H1 (cell line): Measurements from ENCODE around the gene FAM120B. TPM values are rescaled to one million over a fixed set of nuclear protein-coding genes. Genes with fewer than 3 reads are reported as not detected.
A peak's percentile ranks its signal among the peaks of the same experiment; 100 is the strongest.

Experiments used
- CTCF ChIA-PET: fragments of 300-600 bp; sonication (Branson Sonifier 250); formaldehyde crosslinking; loops from one replicate; lab custom pipeline; 2021; ENCODE audit not compliant: partially characterized antibody; lab: Charles Lee
- POLR2A ChIA-PET: fragments of 300-600 bp; sonication (Branson Sonifier 250); formaldehyde crosslinking; loops from one replicate; lab custom pipeline; 2021; ENCODE audit warnings: inconsistent platforms; ENCODE audit not compliant: partially characterized antibody; lab: Charles Lee
- DNase-seq, 2 experiments: peaks; one replicate each; pipeline versions ENCODE4 v3.0.0 to v3.0.0-alpha.2; 2010 to 2022; ENCODE audit warnings: low spot score in 2 of 2, low read depth in 1 of 2, mixed read lengths in 1 of 2
- FAIRE-seq: peaks from 2 replicates; lab custom pipeline; 2011; peaks lifted over from hg19 to GRCh38; lab: Jason Lieb, UNC
- H2AFZ ChIP-seq: 2 replicates; pipeline ENCODE4 v1.8.1; 2012; ENCODE audit warnings: low read length, inconsistent platforms
- H2AK5ac ChIP-seq: 2 replicates; pipeline ENCODE4 v1.6.1; 2013; ENCODE audit warnings: low read depth, low read length
- H2BK120ac ChIP-seq: replicated peaks from 2 replicates; pipeline ENCODE3; 2013; ENCODE audit warnings: low read depth, low read length, inconsistent platforms
- H2BK12ac ChIP-seq: 2 replicates; pipeline ENCODE4 v1.6.1; 2013; ENCODE audit warnings: low read depth, low read length
- H2BK15ac ChIP-seq: 2 replicates; pipeline ENCODE4 v1.6.1; 2013; ENCODE audit warnings: low read length
- H2BK20ac ChIP-seq: 2 replicates; pipeline ENCODE4 v1.6.1; 2013; ENCODE audit warnings: low read length
- H2BK5ac ChIP-seq: 2 replicates; pipeline ENCODE4 v1.6.1; 2013; ENCODE audit warnings: low read depth, low read length
- H3K14ac ChIP-seq: 2 replicates; pipeline ENCODE4 v1.6.1; 2013; ENCODE audit warnings: inconsistent platforms; ENCODE audit not compliant: insufficient read length
- H3K18ac ChIP-seq: 2 replicates; pipeline ENCODE4 v1.6.1; 2013; ENCODE audit warnings: low read length; ENCODE audit errors: extremely low read depth
- H3K23ac ChIP-seq: 2 replicates; pipeline ENCODE4 v1.6.1; 2013; ENCODE audit warnings: inconsistent platforms; ENCODE audit not compliant: insufficient read length
- H3K23me2 ChIP-seq: 2 replicates; pipeline ENCODE4 v1.6.1; 2013; ENCODE audit warnings: low read depth, low read length
- H3K27ac ChIP-seq: 2 replicates; pipeline ENCODE4 v1.6.1; 2011; ENCODE audit warnings: low read depth, low read length, inconsistent platforms
- H3K27me3 ChIP-seq, 4 experiments: replicated peaks in 1 of 4; 1 replicate in 1 of 4; 2 replicates in 3 of 4; pipeline versions ENCODE4 v1.6.1 to v1.8.1; 2011 to 2013; ENCODE audit warnings: low read length in 3 of 4, mild to moderate bottlenecking in 3 of 4, inconsistent platforms in 2 of 4, mixed read lengths in 2 of 4, moderate library complexity in 1 of 4; ENCODE audit not compliant: control insufficient read depth in 3 of 4, insufficient read depth in 3 of 4; ENCODE audit errors: extremely low read depth in 1 of 4
- H3K36me3 ChIP-seq, 4 experiments: 2 replicates each; pipeline versions ENCODE4 v1.6.1 to v1.8.1; 2011 to 2013; ENCODE audit warnings: mild to moderate bottlenecking in 4 of 4, low read length in 3 of 4, moderate library complexity in 2 of 4, control low read depth in 1 of 4, inconsistent platforms in 1 of 4; ENCODE audit not compliant: insufficient read depth in 4 of 4, control insufficient read depth in 2 of 4
- H3K4ac ChIP-seq: replicated peaks from 2 replicates; pipeline ENCODE3; 2013; ENCODE audit warnings: low read length, low read depth, mixed read lengths, inconsistent platforms; ENCODE audit not compliant: insufficient read length
- H3K4me1 ChIP-seq, 4 experiments: replicated peaks in 1 of 4; 1 replicate in 1 of 4; 2 replicates in 3 of 4; pipeline versions ENCODE4 v1.6.1 to v1.8.1; 2011 to 2013; ENCODE audit warnings: low read length in 3 of 4, inconsistent platforms in 2 of 4, mixed read lengths in 1 of 4; ENCODE audit not compliant: insufficient read depth in 4 of 4, control insufficient read depth in 3 of 4
- H3K4me2 ChIP-seq, 2 experiments: 2 replicates each; pipeline versions ENCODE4 v1.6.1 to v1.8.1; 2011 to 2013; ENCODE audit warnings: low read depth in 2 of 2, low read length in 2 of 2, control low read depth in 1 of 2, inconsistent platforms in 1 of 2, mild to moderate bottlenecking in 1 of 2; ENCODE audit not compliant: insufficient read depth in 1 of 2
- H3K4me3 ChIP-seq, 4 experiments: fragments of 200-600, 300-600 bp in 1 of 4; sonication (generic), shearing (Covaris generic), sonication (Bioruptor Twin) in 1 of 4; 2 replicates each; pipeline versions ENCODE4 v1.5.1 to v1.8.1; 2011 to 2016; ENCODE audit warnings: low read length in 4 of 4, low read depth in 3 of 4, control low read depth in 2 of 4, inconsistent platforms in 2 of 4, mild to moderate bottlenecking in 2 of 4, mixed read lengths in 1 of 4, moderate library complexity in 1 of 4; ENCODE audit not compliant: insufficient read depth in 2 of 4; ENCODE audit errors: extremely low read depth in 1 of 4
- H3K56ac ChIP-seq: replicated peaks from 2 replicates; pipeline ENCODE3; 2013; ENCODE audit warnings: low read depth, mild to moderate bottlenecking, mixed read lengths, low read length, inconsistent platforms; ENCODE audit not compliant: insufficient read length
- H3K79me1 ChIP-seq: 2 replicates; pipeline ENCODE4 v1.6.1; 2013; ENCODE audit warnings: low read depth, low read length, control low read depth
- H3K79me2 ChIP-seq, 2 experiments: 2 replicates each; pipeline versions ENCODE4 v1.6.1 to v1.8.1; 2012 to 2013; ENCODE audit warnings: low read length in 2 of 2, mild to moderate bottlenecking in 2 of 2, inconsistent platforms in 1 of 2; ENCODE audit not compliant: insufficient read depth in 2 of 2, control insufficient read depth in 1 of 2
- H3K9ac ChIP-seq, 4 experiments: replicated peaks in 1 of 4; 1 replicate in 1 of 4; 2 replicates in 3 of 4; pipeline versions ENCODE4 v1.6.1 to v1.8.1; 2011 to 2013; ENCODE audit warnings: low read depth in 3 of 4, low read length in 3 of 4, control low read depth in 2 of 4, mild to moderate bottlenecking in 2 of 4, moderate library complexity in 2 of 4, inconsistent platforms in 1 of 4; ENCODE audit errors: extremely low read depth in 1 of 4
- H3K9me3 ChIP-seq, 2 experiments: 2 replicates each; pipeline versions ENCODE4 v1.6.1 to v1.8.1; 2012 to 2013; ENCODE audit warnings: mild to moderate bottlenecking in 2 of 2, moderate library complexity in 2 of 2, control low read depth in 1 of 2, inconsistent platforms in 1 of 2, low read depth in 1 of 2, low read length in 1 of 2, mixed read lengths in 1 of 2; ENCODE audit not compliant: insufficient read depth in 2 of 2
- H4K20me1 ChIP-seq, 2 experiments: replicated peaks in 1 of 2; 2 replicates each; pipeline versions ENCODE3 to v1.8.1; 2011 to 2013; ENCODE audit warnings: inconsistent platforms in 2 of 2, low read length in 2 of 2, mild to moderate bottlenecking in 1 of 2; ENCODE audit not compliant: insufficient read depth in 2 of 2, control insufficient read depth in 1 of 2
- H4K5ac ChIP-seq: 2 replicates; pipeline ENCODE4 v1.6.1; 2013; ENCODE audit warnings: low read length, low read depth, mixed read lengths, inconsistent platforms; ENCODE audit not compliant: insufficient read length
- H4K8ac ChIP-seq: 2 replicates; pipeline ENCODE4 v1.8.0; 2013; ENCODE audit warnings: mild to moderate bottlenecking, moderate library complexity, low read length, inconsistent platforms; ENCODE audit not compliant: insufficient read depth; ENCODE audit errors: extremely low read depth
- H4K91ac ChIP-seq: replicated peaks from 2 replicates; pipeline ENCODE3; 2013; ENCODE audit warnings: low read length, mixed read lengths, inconsistent platforms; ENCODE audit not compliant: insufficient read length
- ATF2 ChIP-seq: IDR thresholded peaks from 2 replicates; pipeline ENCODE4 v1.6.1; 2012; ENCODE audit warnings: low read length, inconsistent platforms
- BACH1 ChIP-seq: IDR thresholded peaks from 2 replicates; pipeline ENCODE4 v1.6.1; 2012; ENCODE audit warnings: low read length, improper control_type of control experiment
- HDAC6 ChIP-seq: IDR thresholded peaks from one replicate; pipeline ENCODE4 v1.7.1; 2012; ENCODE audit warnings: low read depth, mild to moderate bottlenecking, inconsistent platforms, low read length, moderate library complexity
- JUND ChIP-seq: IDR thresholded peaks from 2 replicates; pipeline ENCODE4 v1.6.1; 2011; ENCODE audit warnings: mild to moderate bottlenecking, improper control_type of control experiment, low read length
- SIN3A ChIP-seq, 2 experiments: IDR thresholded peaks in 1 of 2; conservative IDR thresholded peaks in 1 of 2; 2 replicates each; pipeline ENCODE4 v1.6.1; 2011 to 2012; ENCODE audit warnings: low read length in 2 of 2, improper control_type of control experiment in 1 of 2, low read depth in 1 of 2, mild to moderate bottlenecking in 1 of 2
- ZNF274 ChIP-seq: IDR thresholded peaks from 2 replicates; pipeline ENCODE4 v1.7.0; 2012; ENCODE audit warnings: low read length, borderline replicate concordance; ENCODE audit errors: extremely low read depth
- WGBS, 2 experiments: shearing (Covaris generic) in 1 of 2; methylation state at CpG; one replicate each; pipeline versions ENCODE4 v1.1.6 to v1.1.7; 2013 to 2015; ENCODE audit warnings: low lambda C conversion rate in 2 of 2, mixed read lengths in 2 of 2, inconsistent platforms in 1 of 2, low coverage in 1 of 2, missing lambda C conversion rate in 1 of 2; ENCODE audit not compliant: insufficient replicate concordance in 2 of 2, insufficient coverage in 1 of 2, insufficient read length in 1 of 2; ENCODE audit errors: extremely low coverage in 1 of 2, missing lambda C conversion rate in 1 of 2; 5-methylcytosine and 5-hydroxymethylcytosine counted together
- polyA plus RNA-seq, 7 experiments: library from polyadenylated mRNA; depleted of rRNA in 3 of 7; stranded (reverse) in 5 of 7; unstranded in 2 of 7; fragments of >200 nt in 5 of 7; fragments of 200-250 nt in 2 of 7; gene quantifications; 1 replicate in 5 of 7; 2 replicates in 1 of 7; 4 replicates in 1 of 7; pipeline versions ENCODE4 v1.2.1 to v1.2.3, GENCODE V29; 2011 to 2013; ENCODE audit warnings: missing spikeins in 2 of 7, mixed read lengths in 2 of 7
- total RNA-seq: library from RNA; stranded (reverse); fragmentation: NEBNext Ultra II Directional; extraction: Animal tissue kit (Norgen Biotek cat#: 25700); gene quantifications from 2 replicates; pipeline ENCODE4 v1.2.1, GENCODE V29; 2021

The FAM120B gene
- total and polyA plus RNA-seq, 2 of the 8 experiments (the other 6 are each of a cell fraction or from before 2014, with no cell fraction given) = 5.1 to 12.5 TPM

DNA sequence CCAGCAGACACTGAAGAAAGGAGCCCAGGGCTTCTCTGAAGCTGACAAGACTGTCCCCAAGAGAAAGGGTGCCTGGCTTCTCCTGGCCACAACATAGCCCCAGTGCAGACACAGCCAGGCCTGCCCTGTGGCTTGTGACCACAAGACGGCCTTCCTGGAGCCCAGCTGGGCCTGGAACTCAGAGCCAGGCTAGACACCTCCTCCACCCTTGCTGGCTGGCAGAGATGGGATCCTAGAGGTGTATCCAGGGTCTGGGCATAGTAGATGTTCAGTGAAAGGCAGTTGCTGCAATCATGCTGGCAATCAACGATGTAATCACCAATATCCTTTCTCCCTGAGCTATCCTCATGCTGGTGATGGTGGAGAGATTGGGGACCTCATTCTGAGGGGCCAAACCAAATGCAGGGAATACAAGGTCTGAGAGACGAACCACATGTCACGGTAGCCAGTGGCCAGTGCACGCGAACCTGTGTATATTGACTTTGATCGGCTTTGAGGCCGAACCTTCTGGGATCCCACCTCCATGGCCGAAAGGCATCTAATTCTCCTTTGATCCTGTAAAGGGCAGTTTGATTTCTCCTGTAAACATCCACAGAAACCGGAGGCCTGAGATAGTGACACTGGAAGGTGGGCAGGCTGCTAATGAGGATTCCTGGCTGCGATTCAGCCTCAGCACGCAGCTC, 131.3 kb downstream of the FAM120B start:
- no peaks in the 10 kb centered on the region for H4K20me1 ChIP-seq
- H4K5ac ChIP-seq = no peak overlapping the region
- no peak for FAIRE-seq
- TF ChIP-seq JUND (no peak), BACH1 (no peak), ATF2 (no peak), HDAC6 (no peak), SIN3A (conservative IDR thresholded peaks at IDR 0.05 in 1 of 2, IDR thresholded peaks at IDR 0.05 in 1 of 2; ENCODE audit: low read depth in 1 of 2, low read length in 2 of 2) (no peak), ZNF274 (no peak)
- H2BK12ac ChIP-seq = peak overlapping the region; percentile 22; the same call in 1 of the 2 replicates
- peak overlapping the region; percentile 88; the same call in 1 of the 2 replicates for H4K8ac ChIP-seq
- H3K14ac ChIP-seq = no peak overlapping the region
- no peak overlapping the region for H2AK5ac ChIP-seq
- H3K9ac ChIP-seq = no peak overlapping the region; a peak in 1 of 7 replicates
- no peaks in the 10 kb centered on the region for H3K9me3 ChIP-seq
- H2BK20ac ChIP-seq = no peak overlapping the region; the same call in 1 of the 2 replicates
- H2AFZ ChIP-seq = 0 out of 2 replicates have a peak overlapping the region, but pooled peaks have one; percentile 39
- 0 out of 2 replicates have a peak overlapping the region, but pooled peaks have one; percentile 55 for H3K27ac ChIP-seq
- H4K91ac ChIP-seq = no peak overlapping the region
- H3K4ac ChIP-seq = no peak overlapping the region
- H3K4me3 ChIP-seq = no peak overlapping the region
- 91% methylated on average over 12 of the region's 12 CpGs; no CpG with 5 or more reads in 1 of the 2 experiments for WGBS, 2 experiments
- no peaks in the 10 kb centered on the region for H3K23me2 ChIP-seq
- peak overlapping the region; percentile 5; the same call in 1 of the 2 replicates for H2BK15ac ChIP-seq
- H3K27me3 ChIP-seq = no peaks in the 10 kb centered on the region
- no peak overlapping the region for H3K23ac ChIP-seq
- 0 out of 4 replicates have a peak overlapping the region, but pooled peaks of 1 of the 2 experiments have one; percentile 8 for H3K4me2 ChIP-seq
- CTCF ChIA-PET = interaction anchor here (1.1 to 1.3 kb wide), 3 partner anchors 14 to 85 kb away, joined by 3 to 7 read pairs (median 4); no protein-coding TSS in a partner anchor
- no peak overlapping the region for H2BK5ac ChIP-seq
- H3K79me2 ChIP-seq = no peaks in the 10 kb centered on the region
- H2BK120ac ChIP-seq = no peak overlapping the region
- H3K36me3 ChIP-seq = no peaks in the 10 kb centered on the region
- peaks cover 0 to 18% (median 9%) of the 10 kb centered on the region in 4 experiments; a peak in 6 of 7 replicates for H3K4me1 ChIP-seq
- DNase-seq = no peak
- H3K18ac ChIP-seq = no peak overlapping the region
- H3K56ac ChIP-seq = no peak overlapping the region
- POLR2A ChIA-PET = interaction anchor here (1.1 kb wide), 1 partner anchor 135 kb away, joined by 3 read pairs; no protein-coding TSS in a partner anchor
- no peaks in the 10 kb centered on the region for H3K79me1 ChIP-seq
